Tibial nerve (tissue), 4 donors: ENCODE data around the gene UAP1.

ENCODE experiments used
- EP300 ChIP-seq, 2 donors: sonication (generic); formaldehyde crosslinking; IDR thresholded peaks; one replicate each; pipeline ENCODE4 v1.6.1; 2017; ENCODE audit warnings: antibody characterized with exemption in 2 of 2, mild to moderate bottlenecking in 1 of 2
- POLR2A ChIP-seq, 2 donors: fragments of 450-650 bp; IDR thresholded peaks; one replicate each; pipeline ENCODE4 v1.6.1; 2017; ENCODE audit warnings: antibody characterized with exemption in 2 of 2, mild to moderate bottlenecking in 2 of 2, moderate library complexity in 2 of 2
- TF ChIP-seq, protein P1 (sequence below), 5 experiments: fragments of 200-600 bp in 3 of 5; fragments of 450-650 bp in 2 of 5; sonication (generic) in 3 of 5; IDR thresholded peaks; one replicate each; pipeline ENCODE4 v1.5.1; 2016 to 2019; ENCODE audit warnings: antibody characterized with exemption in 5 of 5, mild to moderate bottlenecking in 3 of 5, moderate library complexity in 2 of 5

DNA sequence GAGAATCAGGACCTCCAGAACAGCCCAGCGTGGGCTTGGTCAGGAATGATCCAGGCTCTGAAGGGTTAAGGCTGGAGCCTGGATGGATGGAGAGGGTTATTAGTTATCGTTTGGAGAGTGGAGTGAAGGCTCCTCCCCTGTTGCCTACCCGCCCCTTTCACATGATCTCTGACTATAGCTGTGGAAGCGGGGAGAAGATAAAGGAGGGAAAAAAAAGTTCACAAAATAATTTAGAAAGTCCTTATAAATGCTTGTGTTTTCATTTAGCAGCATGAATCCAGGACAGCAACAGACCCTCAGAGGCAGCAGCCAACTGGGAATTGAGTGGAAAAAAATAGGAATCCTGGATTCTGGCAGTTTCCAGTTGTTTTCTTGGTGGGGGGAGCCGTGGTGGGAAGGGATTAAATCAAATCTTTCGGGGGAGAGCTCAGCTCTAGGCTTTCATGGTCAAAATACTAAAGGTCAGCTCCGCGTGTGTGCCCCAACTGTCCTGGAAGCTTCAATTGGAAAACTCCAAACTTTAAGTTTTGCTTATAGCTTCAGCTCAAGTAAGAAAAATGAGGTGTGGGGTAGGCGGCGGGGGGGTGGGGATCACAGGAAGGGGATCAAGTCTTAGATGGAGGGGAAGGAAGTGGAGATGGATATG lies 70.1 kb downstream of the UAP1 start:
- TF ChIP-seq, protein P1, sequence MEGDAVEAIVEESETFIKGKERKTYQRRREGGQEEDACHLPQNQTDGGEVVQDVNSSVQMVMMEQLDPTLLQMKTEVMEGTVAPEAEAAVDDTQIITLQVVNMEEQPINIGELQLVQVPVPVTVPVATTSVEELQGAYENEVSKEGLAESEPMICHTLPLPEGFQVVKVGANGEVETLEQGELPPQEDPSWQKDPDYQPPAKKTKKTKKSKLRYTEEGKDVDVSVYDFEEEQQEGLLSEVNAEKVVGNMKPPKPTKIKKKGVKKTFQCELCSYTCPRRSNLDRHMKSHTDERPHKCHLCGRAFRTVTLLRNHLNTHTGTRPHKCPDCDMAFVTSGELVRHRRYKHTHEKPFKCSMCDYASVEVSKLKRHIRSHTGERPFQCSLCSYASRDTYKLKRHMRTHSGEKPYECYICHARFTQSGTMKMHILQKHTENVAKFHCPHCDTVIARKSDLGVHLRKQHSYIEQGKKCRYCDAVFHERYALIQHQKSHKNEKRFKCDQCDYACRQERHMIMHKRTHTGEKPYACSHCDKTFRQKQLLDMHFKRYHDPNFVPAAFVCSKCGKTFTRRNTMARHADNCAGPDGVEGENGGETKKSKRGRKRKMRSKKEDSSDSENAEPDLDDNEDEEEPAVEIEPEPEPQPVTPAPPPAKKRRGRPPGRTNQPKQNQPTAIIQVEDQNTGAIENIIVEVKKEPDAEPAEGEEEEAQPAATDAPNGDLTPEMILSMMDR (IDR thresholded peaks at IDR 0.05) = no peak
- TF ChIP-seq POLR2A (IDR thresholded peaks at IDR 0.05) (peak in 1 of 2 donors; percentile 43), EP300 (IDR thresholded peaks at IDR 0.05) (peak in 1 of 2 donors; percentile 50)
